Neural progenitor cell (in vitro differentiated cells): Measurements from ENCODE around the gene ABHD12.

Source experiments
- CTCF ChIP-seq: fragments of 200-600 bp; sonication (generic); IDR thresholded peaks from 2 replicates; pipeline ENCODE4 v1.5.1; 2017; ENCODE audit warnings: antibody characterized with exemption, mild to moderate bottlenecking
- EZH2 ChIP-seq: fragments of 200-600 bp; sonication (generic); IDR thresholded peaks from 2 replicates; pipeline ENCODE4 v1.6.1; 2017; ENCODE audit warnings: antibody characterized with exemption, mild to moderate bottlenecking, moderate library complexity

GRCh38 chr20:25340380-25340779 is 50.3 kb downstream of the ABHD12 start:
- TF ChIP-seq CTCF (no peak), EZH2 (no peak)
